OCI-M2 (cell line): Measurements from ENCODE around the gene RHOD.

Source experiments
- DNase-seq: peaks from one replicate; lab custom pipeline; 2025; ENCODE audit not compliant: unreplicated experiment; lab: John Stamatoyannopoulos, UW

RHOD gene

DNA sequence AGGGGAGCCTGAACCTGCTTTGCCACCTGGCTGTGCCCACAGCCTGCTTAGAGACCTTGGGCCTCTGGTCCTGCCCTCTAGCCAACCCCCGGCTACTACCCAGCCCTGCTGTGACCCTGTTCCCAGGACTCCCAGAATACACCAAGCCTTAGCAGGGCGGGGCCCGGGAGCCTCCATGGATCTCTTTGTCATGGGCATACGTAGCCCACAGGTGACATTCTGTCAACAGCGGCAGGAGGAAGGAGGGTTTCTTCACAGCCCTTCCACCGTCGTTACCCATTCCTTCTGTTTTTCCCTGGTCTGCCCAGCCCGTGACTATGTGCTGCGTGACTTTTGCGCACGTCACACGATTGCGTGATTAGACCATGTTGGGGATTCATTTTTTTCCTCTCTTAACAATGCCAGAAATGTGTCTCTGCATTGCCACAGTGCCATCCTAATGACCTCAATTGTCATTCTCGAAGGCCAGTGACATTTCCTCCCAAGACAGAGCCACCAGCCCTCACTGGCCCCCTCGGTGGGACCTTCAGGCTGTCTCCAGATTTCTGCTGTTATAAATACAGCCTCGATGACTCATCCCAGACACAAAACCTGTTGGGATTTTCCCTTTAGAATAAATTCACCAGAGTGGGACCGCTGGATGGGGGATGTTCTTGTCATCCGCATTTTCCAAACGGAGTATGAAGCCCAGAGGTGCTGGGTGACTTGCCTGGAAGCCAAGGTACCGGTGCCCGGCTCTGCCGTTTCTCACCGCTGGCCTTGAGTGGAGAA is 24.7 kb upstream of the RHOD start:
- no peak for DNase-seq

DNA sequence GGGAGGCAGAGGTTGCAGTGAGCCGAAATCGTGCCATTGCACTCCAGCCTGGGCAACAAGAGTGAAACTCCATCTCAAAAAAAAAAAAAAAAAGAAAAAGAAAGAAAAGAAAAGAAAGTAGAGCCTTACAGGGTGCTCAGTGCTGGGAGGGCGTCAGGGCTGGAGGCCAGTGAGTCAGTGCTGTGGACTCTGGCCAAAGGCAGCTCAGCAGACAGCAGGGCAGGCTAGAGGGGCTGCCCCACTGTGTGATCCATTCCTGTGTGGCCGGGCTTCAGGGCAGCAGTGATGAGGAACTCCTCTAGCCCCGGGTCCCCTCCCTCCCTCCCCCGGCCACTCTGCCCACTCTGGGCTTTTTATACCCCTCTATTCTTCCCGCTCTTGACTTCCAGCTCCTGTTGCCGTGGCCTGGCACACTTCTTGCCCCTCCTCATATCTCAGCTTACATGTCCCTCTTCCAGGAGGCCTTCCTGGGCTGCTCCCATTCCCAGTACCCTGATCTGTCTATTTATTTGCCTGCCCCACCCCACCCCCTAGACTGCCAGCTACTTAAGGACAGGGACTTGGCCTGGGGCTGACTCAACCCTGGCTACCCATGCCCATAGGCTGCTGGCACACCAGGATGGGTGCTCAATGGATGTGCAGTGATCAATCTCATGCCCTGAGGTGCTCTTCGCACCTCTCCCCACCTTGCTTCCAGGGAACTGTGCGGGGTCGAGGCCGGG is 23.7 kb upstream of the RHOD start:
- no peak for DNase-seq

DNA sequence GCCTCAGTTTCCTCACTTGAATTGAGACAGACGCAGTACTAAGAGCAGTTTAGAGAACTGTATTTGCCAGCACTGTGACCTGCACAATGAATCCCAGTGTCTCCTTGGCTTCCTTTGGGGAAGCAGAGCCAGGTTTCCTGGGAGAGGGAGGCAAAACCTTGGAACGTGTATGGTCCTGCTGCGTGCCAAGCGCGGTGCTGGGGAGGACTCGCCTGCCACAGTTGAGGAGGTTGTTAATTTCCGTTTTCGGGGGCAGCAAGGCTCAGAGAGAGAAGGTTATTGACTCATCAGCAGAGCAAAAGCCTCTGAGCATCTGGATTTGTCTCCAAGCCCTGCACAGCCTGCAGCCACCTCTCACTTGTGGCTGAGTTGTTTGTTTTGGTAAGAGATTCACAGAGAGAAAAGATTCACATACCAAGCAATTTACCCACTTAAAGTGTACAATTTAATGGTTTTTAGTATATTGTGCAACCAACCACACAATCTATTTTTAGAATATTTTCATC is 22.9 kb upstream of the RHOD start:
- DNase-seq = no peak

DNA sequence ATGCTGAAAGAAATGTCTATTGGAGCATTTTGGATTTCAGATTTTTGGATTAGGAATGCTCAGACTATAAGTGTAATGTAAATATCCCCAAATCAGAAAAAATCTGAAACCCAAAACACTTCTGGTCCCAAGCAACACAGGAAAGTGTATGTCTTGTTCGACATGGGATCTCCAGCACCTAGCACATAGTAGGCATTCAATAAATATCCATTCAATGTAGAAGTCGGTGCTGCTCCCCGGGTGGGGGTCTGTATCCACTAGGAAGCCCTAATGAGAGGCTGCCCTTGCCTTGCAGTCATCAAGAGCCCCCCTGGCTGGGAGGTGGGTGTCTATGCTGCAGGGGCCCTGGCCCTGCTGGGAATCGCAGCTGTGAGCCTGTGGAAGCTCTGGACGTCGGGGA is 22.3 kb upstream of the RHOD start:
- DNase-seq = no peak

DNA sequence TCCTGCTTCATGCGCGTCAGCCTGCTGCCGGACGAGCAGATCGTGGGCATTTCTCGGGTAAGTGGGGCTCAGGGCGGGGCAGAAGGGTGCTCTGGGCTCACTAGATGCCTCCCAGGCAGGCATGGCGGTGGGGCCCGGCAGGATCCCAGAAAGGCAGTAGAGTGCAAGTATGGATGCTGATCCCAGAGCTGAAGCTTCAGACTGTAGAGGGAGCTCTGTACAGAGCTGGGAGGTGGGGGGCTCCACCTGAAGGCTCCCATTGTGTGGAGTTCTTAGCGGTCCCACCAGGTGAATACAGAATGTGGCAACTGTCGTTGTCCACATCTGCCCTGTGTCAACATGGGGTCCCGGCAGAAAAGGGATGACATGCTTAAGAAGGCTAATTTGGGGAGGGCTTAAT is 16.5 kb upstream of the RHOD start:
- DNase-seq = no peak

DNA sequence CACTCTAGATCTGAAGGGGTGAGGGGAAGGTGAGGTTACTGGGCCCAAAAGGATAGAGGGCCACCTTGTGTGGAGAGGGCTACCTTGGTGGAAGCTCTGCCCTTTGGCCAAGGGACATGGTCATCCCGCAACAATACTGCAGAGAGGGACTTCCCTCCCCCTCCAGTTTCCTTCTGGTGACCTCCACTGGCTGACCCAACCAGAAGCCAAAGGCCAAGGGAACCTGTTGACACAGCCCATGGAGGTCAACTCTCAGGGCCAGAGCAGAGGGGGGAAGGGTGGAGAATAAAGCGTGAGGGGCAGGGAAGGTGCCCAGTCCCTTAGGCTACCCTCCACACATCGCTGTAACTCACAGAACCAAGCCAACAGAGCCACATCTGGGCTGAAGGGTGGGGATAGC is 15.0 kb upstream of the RHOD start:
- DNase-seq = no peak

DNA sequence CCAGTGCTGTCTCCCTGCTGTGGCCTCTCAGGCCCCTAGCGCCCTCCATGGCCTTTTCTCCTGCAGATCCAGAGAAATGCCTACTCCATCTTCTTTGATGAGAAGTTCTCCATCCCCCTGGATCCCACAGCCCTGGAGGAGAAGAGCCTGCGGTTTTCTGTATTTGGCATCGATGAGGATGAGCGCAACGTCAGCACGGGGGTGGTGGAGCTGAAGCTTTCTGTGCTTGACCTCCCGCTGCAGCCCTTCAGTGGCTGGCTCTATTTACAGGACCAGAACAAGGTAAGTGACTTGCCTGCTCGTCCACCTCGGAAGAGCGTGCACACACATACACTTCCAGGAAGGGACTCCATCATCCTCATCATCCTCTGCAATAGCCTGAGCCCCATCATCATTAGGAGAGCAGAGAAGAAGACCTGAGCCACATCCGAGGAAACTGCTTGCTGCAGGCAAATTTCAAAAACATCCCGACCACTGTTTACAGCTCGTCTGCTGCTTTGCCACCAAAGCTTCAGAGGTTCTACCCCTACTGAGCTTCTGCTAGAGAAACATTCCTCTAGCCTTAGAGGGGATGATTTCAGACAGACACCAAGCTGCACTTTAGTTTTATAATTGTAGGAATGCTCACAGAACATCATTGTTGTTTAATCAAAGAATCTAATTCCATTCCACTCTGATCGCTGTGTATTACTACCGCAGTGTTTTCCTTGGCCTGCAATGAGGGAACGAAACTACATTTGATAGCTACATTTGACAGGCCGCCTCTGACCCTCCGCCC is 12.9 kb upstream of the RHOD start:
- DNase-seq = no peak

DNA sequence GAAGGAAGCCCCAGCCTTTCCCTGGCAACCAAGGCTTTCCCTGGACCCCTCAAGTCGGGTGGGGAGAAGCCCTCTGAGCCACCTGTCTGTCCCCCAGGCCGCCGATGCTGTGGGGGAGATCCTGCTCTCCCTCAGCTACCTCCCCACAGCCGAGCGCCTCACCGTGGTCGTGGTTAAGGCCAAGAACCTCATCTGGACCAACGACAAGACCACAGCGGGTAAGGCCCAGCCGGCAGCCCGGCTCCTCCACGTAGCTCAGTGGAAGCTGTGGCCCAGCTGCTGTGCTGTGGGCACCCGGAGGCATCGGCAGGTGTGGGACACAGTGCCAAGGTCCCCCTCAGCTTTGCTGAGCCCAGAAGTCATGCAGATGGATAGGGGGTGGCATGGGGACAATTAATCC is 12.2 kb upstream of the RHOD start:
- no peak for DNase-seq

DNA sequence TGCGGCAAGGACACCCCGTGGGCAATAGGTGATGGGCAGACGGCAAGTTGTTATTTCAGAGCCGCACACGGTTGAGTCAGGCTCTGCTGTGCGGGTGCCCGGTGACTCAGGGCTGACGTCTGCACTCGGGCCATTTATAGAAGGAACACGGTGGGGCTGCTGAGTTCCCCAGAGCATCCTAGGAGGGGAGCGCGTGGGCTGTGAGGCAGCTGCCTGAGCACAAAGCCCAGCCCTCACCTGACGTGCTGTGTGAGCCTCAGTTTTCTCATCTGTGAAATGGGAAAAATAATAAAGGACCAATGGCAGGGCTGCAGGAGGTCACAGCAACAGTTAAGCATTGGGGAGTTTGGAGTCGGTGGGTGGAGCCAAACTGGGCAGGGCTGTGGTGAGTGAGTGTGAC is 11.3 kb upstream of the RHOD start:
- DNase-seq = no peak

DNA sequence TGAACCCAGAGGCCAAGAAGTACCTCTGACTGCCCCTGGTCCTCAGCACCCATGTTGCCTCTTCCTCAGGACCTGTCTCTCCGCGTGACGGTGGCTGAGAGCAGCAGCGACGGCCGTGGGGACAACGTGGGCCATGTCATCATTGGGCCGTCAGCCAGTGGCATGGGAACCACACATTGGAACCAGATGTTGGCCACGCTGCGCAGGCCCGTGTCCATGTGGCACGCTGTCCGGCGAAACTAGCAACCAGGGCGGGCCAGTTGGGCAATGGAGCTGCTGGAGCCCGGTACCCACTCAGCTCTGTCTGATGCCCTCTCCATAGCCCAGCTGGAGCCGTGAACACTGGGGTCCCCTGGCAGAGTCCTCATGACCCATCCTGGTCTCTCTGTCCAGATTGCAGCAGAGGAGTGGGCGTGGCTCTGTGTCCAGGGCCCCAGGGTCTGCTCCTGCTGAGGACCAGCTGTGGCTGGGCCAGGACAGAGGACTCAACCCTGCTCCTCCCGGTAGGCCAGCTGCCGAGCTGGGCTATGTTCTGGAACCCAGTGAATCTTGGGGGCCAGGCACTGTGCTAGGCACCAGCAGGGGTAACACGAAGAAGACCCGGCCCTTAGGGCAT is 8.0 kb upstream of the RHOD start:
- no peak for DNase-seq

DNA sequence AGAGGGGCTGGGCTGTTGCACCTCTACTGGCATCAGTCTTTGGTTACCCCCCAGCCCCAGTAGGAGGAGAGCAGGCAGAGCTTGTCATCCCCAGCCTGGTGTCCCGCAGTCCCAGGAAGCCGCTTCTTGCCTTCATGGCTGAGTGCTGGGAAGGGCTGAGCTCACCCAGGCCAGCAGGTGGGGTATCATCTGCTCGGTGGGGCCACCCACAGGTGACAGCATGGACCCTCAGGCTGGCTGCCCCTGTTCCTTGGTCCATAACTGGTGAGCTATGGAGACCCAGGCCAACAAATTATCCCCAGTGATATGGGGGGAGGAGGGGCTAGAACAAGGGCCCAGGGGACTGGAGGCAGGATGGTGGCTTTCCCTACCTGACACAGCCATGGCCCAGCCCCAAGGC is 6.5 kb upstream of the RHOD start:
- no peak for DNase-seq

DNA sequence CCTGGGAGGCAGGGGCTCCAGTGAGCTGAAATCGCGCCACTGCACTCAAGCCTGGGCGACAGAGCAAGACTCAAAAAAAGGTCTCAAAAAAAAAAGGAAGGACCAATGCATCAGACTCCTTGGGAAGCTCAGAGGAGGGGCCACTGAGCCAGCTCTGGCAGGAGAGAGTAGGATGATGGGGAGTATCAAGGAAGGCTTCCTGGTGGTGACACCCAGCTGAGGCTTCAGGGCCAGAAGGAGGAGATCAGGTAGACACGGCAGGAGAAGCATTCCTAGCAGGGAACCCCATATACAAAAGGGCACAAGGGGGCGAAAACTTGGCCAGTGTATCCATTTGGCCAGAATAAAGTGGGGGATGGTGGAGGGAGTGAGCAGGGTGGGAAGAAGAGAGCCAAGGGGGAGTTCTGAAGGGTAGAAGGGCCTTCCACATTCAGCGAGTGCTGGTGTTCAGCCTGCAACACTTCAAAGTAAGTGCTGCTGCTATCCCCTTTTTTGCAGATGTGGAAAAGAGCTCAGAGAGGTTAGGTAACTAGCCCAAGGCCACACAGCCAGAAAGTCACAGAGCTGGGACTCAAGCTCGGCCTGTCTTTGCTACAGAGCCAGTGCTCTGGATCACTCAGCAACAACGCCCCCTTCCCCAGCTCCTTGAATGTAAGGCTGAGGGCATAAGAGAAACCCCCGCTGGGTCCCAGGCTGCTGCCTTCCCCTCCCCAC is 5.3 kb upstream of the RHOD start:
- no peak for DNase-seq

DNA sequence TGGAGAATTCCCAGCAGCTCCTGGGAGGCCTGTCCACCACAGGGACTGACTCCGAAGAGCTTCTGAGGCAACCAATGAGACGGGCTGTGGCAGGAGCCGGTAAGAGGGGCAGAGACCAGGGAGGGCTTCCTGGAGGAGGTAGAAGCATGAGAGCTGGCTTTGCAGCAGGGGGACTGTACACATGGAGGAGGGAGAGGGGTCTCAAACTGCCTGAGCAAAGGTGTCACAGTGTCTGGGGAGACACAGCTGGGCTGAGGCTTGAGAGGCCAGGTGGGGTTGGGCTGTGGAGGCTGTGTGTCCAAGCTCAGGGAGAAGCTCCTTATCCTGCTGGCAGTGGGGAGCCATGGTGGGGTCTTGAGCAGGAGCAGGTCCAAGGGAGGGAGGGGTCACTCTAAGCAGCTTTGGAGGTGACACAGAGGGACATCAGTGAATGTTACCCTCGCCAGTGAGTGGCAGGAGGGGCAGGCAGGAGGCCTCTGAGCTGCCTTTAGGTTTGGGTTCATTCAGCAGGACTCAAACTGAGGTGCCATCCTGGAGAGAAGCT is 4.6 kb upstream of the RHOD start:
- DNase-seq = no peak

DNA sequence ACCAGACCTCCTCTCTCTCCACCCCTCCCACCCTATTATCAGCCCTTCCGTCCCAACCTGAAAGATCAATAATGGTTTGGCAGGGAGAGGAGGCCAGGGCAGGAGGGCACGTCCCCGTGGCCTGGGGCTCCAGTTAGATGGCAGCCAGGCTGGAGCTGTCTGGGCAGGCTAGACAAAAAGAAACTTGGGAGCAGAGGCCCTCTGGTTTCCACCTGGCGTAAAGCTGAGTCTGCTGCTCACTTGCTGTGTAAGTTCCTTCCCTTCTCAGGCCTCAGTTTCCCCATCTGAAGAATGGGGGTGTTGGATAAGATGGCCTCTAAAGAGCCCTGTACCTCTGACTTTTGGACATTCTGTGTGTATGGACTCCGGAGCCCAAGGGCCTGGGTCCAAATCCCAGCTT is 3.8 kb upstream of the RHOD start:
- no peak for DNase-seq

DNA sequence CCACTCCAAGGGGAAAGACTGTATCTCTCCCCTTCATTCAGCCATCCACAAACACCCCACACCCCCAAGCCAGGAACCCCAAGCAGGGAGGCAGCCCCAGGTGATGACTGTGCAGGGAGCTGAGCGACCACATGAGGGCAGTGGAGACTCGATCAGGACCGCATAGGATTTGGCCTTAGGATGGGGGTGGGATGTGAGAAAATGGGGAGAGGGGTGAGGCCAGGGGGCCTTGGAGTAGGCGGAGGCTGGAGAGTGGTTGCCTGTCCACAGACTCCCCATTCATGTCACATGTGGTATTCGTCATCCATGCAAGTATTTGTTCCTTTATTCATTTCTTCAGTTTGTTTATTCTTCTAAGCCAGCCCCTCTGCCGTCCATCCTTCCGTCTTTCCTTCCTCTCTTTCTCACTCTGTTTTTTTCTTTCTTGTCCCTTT is 2.7 kb upstream of the RHOD start:
- no peak for DNase-seq

DNA sequence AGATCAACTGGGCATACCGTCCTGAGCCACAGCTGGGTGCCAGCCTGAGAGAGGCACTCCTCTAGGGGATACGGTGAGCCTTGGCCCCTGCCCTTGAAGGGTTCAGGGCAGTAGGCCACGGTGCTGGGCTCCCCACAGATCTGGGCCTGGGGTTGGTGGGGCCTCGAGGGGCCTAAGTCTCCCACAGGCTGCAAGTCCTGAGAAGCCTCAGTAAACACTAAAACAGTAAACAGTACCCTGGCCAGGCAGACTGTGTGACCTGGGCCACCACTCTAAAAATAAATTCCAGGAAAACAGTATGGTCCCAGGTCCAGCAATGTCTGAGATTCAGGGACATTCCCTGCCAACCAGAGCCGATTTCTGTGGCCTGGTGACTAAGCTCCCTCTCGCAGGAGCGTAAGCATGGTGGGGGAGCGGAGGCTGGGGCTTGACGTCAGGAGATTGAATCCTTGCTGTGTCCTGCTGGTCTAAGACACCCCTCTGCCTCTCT is 2.3 kb upstream of the RHOD start:
- no peak for DNase-seq

DNA sequence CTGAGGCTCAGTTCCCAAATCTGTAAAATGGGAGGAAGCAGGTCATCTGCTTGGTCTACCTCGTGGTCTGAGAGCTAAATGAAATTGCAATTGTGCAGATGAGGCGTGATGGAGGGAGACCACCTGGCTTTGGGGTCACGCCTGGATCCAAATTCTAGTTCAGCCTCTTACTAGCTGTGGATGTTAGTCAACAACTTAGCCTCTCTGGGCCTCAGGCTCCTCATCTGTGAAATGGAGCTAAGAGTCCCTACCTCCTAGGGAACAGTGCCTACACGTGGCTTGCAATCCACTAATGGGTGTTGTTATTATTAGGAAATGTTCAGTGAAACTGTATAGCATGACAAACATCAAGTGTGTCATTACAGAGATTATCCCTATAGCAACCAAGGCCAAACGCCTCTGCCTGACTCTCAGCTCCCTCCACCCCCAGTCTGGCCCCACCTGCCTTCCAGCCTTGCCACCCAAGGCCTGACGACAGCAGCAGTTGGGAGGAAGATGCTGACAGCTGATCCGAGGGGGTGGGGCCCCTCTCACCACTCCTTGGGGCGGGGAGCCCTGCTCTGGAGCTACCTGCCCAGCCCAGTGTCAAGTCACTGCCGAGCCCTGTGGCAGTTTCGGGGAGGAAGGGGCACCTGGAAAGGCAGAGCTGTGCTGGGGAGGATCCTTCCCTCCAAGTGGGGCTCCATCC is 1.7 kb upstream of the RHOD start:
- DNase-seq = no peak

DNA sequence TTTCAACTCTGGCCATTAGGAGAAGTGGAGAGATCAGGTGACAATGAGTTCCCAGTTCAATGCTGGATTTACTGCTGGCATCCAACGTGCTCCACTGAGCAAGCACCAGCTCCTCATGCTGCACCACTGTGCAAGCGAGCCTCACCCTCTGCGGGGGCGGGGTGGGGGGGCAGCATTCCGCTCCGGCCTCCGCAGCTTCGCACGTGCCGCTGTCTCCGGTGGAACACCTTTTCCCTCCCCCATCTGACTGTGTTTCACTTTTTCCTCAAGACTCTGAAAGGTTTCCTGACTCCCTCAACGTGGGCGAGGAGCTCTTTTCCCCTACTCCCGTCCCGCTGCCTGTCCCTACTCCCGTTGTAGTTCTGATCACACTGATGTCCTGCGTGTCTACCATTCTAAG is 835 bp upstream of the RHOD start:
- DNase-seq = no peak

DNA sequence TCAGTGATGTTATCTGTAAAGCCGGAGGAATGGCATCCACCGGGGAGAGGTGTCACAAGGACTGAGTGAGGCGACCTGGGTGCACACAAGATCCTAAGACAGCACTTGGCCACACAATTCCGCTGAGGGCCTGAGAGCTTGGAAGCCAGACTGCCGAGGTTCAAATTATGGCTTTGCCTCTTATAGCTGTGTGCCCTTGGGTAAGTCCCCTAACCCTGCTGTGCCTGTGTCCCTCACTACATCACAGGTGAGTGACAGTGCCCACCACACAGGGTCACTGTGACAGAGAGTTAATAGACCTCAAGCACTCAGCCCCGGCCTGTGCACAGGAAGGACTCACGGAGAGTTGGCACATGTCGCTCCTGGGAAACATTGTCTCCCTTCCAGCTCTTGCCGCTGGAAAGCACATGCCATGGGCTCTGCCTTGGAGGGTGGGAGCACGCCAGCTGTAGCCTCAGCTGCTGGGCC is 592 bp downstream of the RHOD start:
- DNase-seq = no peak

DNA sequence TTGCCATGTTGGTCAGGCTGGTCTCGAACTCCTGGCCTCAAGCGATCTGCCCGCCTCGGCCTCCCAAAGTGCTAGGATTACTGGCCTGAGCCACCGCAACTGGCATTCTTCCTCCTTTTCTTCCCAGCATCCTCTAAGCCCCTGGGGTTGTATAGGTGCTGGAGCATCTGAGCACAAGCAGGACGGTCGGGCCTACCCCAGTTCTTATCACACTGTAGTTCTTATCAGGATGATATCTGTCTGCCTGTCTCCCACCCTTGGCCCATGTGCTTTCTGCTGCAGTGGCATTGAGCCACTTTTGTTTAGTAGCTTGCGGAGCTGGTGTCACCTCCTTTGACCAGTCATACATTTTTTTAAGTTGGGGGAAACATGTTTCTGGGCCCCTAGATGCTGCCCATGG is 1.9 kb downstream of the RHOD start:
- DNase-seq = no peak
